Mesenteric fat pad (tissue), 1 donor: ENCODE data around the gene CRYBG1. TPM values are rescaled to one million over a fixed set of nuclear protein-coding genes. Genes with fewer than 3 reads are reported as not detected.
"Not testable (repeated sequence)": the region's sequence is repeated elsewhere in the genome, so short reads cannot be mapped to it uniquely, and the experiment has no call there.

Source experiments
- DNase-seq: peaks from one replicate; pipeline ENCODE4 v3.0.0-alpha.2; 2020; ENCODE audit warnings: low spot score
- total RNA-seq: library from RNA; stranded (reverse); fragmentation: NEBNext Ultra II Directional; extraction: Animal tissue kit (Norgen Biotek cat#: 25700); gene quantifications from one replicate; pipeline ENCODE4 v1.2.1, GENCODE V29; 2021
- donor health status: DM: yes; HTN: yes; CAD: no.

CRYBG1 gene
- total RNA-seq, 1 donor from 2014 or later: 27.4 TPM

- no peak for DNase-seq
Measured at GRCh38 chr6:106495014-106495413, 134.5 kb downstream of the CRYBG1 start.

DNA sequence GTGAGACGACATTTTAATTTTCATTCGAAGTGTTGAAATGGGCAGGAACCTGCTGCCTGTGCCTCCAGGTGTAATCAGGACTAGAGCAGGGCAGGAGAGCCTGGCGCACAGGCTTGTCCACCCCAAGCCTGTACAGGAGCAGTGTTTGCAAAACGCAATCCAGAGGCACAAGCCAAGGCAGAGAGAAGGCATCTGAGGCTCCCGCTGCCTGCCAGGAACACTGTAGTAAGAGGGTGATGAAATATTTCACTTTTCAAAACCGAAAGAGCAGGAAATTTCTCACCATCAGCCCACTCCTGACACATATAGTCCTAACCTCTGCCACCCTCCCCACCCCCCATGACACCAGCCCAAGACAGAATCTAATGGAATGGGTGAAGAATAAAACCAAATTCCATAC, 136.3 kb downstream of the CRYBG1 start:
- DNase-seq: no peak

GRCh38 chr6:106501960-106502371, 141.4 kb downstream of the CRYBG1 start:
- no peak for DNase-seq

- DNase-seq: no peak
Measured at GRCh38 chr6:106502559-106502958, 142.0 kb downstream of the CRYBG1 start.

- DNase-seq: no peak
Measured at GRCh38 chr6:106508277-106508676, 147.8 kb downstream of the CRYBG1 start.

- no peak for DNase-seq
Measured at GRCh38 chr6:106508834-106509233, 148.3 kb downstream of the CRYBG1 start.

DNA sequence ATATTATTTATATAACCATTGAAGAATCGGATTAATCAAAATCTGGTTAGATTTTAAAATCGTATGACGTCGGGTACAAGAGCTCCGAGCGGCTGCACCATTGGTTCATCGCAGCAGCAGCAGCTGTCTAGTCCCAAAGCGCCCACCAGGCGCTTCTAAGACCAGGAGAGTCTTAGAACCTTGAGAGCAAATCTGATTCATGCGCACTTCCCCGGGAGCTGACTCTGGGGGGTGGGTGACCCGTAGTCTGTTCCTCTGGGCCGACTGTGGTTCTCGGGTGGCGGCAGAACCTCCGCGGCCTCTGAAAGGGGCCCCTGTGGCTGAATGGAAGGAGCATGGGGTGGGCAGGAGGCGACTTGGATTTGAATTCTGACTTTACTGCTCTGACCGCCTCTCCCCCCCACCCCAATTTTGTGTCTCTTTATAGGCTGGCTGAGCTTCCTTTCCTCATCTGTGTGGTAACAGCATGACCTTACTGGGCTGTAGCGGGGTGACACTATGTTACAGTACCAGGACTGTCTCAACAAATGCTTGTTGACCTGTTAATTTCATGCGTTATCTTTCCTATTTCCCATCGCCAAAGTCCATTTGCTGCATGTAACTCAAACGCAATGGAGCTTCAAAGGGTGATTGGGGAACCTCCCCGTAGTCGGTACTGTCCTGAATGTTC, 149.0 kb downstream of the CRYBG1 start:
- DNase-seq: no peak

GRCh38 chr6:106510090-106510970, 149.8 kb downstream of the CRYBG1 start:
- no peak for DNase-seq

DNA sequence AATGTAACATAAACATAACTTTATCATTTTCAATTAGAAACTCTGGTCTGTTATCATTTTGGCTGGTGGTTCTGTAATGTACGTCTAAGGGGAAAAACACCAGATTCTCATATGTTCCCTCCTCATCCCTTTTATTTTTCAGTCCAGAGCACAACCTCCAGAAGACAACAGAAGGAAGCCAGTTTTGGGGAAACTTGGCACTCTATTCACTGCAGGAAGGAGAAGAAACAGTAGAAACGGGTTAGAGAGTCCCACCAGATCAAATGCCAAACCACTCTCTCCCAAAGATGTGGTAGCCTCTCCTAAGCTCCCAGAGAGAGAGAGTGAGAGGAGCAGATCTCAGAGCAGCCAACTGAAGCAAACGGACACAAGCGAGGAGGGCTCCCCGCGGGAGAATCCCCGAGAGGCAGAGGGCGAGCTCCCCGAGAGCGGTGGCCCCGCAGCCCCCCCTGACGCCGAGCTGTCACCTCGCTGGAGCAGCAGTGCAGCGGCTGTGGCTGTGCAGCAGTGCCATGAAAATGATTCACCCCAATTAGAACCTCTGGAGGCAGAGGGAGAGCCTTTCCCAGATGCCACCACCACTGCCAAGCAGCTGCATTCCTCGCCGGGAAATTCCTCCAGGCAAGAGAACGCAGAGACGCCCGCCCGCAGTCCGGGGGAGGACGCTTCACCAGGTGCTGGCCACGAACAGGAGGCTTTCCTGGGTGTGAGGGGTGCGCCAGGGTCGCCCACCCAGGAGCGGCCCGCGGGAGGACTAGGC, 151.0 kb downstream of the CRYBG1 start:
- DNase-seq: no peak

DNA sequence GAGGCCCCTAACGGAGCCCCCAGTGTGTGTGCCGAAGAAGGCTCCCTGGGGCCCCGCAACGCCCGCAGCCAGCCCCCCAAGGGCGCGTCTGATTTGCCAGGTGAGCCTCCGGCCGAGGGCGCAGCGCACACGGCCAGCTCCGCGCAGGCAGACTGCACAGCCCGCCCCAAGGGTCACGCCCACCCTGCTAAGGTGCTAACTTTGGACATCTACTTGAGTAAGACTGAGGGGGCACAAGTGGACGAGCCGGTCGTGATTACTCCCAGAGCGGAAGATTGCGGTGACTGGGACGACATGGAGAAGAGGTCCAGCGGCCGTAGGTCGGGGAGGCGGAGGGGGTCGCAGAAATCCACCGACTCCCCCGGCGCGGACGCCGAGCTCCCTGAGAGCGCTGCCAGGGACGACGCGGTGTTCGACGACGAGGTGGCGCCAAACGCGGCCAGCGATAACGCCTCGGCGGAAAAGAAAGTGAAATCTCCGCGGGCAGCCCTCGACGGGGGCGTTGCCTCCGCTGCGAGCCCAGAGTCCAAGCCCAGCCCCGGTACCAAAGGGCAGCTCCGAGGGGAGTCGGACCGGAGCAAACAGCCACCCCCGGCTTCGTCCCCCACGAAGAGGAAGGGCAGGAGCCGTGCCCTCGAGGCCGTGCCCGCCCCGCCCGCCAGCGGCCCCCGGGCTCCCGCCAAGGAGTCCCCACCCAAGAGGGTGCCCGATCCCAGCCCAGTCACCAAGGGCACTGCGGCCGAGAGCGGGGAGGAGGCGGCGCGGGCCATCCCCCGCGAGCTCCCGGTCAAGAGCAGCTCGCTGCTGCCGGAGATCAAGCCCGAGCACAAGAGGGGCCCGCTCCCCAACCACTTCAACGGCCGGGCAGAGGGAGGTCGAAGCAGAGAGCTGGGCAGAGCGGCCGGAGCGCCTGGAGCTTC, 151.8 kb downstream of the CRYBG1 start:
- peak; percentile 93 for DNase-seq

DNA sequence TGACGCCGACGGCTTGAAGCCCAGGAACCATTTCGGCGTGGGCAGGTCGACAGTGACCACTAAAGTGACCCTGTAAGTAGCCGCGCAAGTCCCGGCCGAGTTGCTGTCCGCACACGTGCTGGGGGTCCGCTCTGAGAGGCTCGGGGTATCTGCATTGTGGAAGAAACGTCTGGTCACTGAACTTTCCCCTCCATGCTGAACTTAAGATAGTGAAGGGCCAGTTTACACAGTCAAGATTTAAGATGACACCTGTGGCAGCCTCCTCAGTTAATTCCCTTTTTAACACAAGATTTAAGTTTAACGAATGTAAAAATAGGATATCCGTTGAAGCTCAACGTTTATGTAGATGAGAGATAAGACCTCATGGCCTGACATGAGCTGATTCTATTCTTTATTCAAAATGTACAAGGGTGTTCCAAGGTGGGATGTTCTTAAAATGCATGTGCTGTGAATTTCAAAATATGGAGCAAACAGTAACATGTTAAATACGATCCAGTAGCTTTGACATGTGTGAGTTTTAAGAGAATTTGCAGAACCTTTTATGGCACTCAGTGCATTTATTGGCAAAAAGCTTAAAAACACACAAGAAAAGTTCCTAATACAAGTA, 152.6 kb downstream of the CRYBG1 start:
- DNase-seq: no peak

DNA sequence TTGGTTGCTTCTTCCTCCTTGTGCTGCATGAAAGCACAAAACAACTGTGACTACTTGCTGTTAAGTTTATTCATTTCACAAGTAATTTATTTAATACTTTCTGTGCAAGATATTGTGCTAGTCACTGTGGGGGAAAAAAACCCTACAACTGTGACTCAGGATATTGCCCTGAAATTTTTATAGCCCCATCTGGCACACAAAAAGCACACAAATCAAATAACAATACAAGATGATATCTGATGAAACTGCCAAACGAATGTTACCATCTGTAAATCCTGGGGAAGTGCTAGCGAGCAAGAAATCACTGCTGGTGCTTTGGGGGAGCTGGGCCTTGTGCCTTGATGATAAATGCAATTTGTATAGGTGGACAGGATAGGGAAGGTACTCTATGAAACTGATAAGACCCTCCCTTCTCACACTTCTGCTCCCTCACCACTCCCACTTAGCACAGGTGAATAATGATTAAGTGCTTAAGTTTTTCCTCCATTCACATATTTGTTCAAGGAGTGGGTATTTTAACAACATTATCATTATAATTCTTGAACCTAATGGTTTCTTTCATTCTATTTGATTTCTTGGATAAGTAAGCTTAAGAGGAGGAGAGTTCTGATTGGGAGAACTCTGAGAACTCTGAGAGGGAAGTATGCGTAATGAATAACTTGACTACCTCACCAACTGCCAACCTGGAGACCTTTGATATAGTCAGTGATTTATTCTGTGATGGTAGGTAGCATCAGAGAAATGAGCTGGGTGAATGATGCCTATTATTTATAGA, 153.5 kb downstream of the CRYBG1 start:
- no peak for DNase-seq

DNA sequence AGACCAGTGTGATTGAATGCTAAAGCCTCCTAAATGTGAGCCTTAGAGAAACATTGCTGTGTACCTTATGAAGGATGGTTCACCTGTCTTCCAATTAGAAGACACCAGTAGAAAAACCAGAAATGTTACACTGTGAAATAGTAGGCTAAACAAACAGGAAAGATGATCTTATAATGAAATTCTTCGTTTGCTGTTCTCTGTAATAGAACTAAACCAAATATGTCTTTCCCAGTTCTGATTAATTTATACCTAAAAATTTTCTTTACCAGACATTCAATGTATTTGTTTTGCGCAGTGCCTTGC, 154.0 kb downstream of the CRYBG1 start:
- DNase-seq: no peak

DNA sequence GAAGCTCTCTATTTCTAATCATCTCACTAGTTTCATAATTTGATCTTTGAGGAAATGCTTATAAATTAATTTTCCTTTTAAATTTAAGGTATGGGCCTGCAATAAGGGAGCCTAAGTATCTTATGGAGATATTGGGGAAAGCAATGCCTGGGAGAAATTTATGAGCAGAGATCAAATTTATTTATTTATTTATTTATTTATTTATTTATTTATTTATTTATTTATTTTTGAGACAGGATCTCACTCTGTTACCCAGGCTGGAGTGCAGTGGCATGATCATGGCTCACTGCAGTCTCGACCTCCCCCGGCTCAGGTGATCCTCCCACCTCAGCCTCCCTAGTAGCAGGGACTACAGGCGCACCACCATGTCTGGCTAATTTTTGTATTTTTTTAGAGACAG, 155.1 kb downstream of the CRYBG1 start:
- DNase-seq: not testable (repeated sequence)

- no peak for DNase-seq
Measured at GRCh38 chr6:106516616-106517015, 156.1 kb downstream of the CRYBG1 start.

GRCh38 chr6:106517706-106518105, 157.2 kb downstream of the CRYBG1 start:
- DNase-seq: no peak

- DNase-seq: no peak
Measured at GRCh38 chr6:106518748-106519147, 158.2 kb downstream of the CRYBG1 start.

GRCh38 chr6:106519460-106520394, 159.2 kb downstream of the CRYBG1 start:
- DNase-seq: no peak
